Endodermal cell (in vitro differentiated cells): ENCODE results near the gene XXYLT1. TPM values are rescaled to one million over a fixed set of nuclear protein-coding genes. Genes with fewer than 3 reads are reported as not detected.
"Not testable (repeated sequence)": the region's sequence is repeated elsewhere in the genome, so short reads cannot be mapped to it uniquely, and the experiment has no call there.

Experiments used
- DNase-seq: peaks from one replicate; pipeline ENCODE4 v3.0.0-alpha.2; 2017
- H3K27ac ChIP-seq: 2 replicates; pipeline ENCODE4 v1.5.1; 2013; ENCODE audit warnings: mild to moderate bottlenecking, low read depth, low read length, moderate library complexity
- H3K27me3 ChIP-seq: 2 replicates; pipeline ENCODE4 v1.6.1; 2013; ENCODE audit warnings: mild to moderate bottlenecking, low read length, moderate library complexity; ENCODE audit not compliant: insufficient read depth, control insufficient read depth, poor library complexity, severe bottlenecking
- H3K36me3 ChIP-seq: 2 replicates; pipeline ENCODE4 v1.7.0; 2013; ENCODE audit warnings: mild to moderate bottlenecking, low read length, moderate library complexity; ENCODE audit not compliant: control insufficient read depth, insufficient read depth
- H3K4me1 ChIP-seq: one replicate; pipeline ENCODE4 v1.7.0; 2013; ENCODE audit warnings: low read length; ENCODE audit not compliant: control insufficient read depth, insufficient read depth
- H3K4me3 ChIP-seq: 2 replicates; pipeline ENCODE4 v1.5.1; 2013; ENCODE audit warnings: mild to moderate bottlenecking, low read length, moderate library complexity
- H3K9ac ChIP-seq: 2 replicates; pipeline ENCODE4 v1.6.1; 2013; ENCODE audit warnings: mild to moderate bottlenecking, low read length, moderate library complexity; ENCODE audit not compliant: poor library complexity, severe bottlenecking; ENCODE audit errors: extremely low read depth
- H3K9me3 ChIP-seq: 2 replicates; pipeline ENCODE4 v1.6.1; 2013; ENCODE audit warnings: mild to moderate bottlenecking, low read length, moderate library complexity; ENCODE audit not compliant: control insufficient read depth
- H3K27ac Mint-ChIP-seq: 2 replicates; pipeline ENCODE4 v1.8.0; 2020; ENCODE audit warnings: mixed read lengths
- H3K27me3 Mint-ChIP-seq: 2 replicates; pipeline ENCODE4 v1.8.0; 2021; ENCODE audit warnings: mild to moderate bottlenecking, mixed read lengths; ENCODE audit not compliant: insufficient read depth
- H3K36me3 Mint-ChIP-seq: 2 replicates; pipeline ENCODE4 v1.8.0; 2020; ENCODE audit warnings: low read depth, mixed read lengths
- H3K4me1 Mint-ChIP-seq: 2 replicates; pipeline ENCODE4 v1.8.0; 2020; ENCODE audit warnings: mixed read lengths
- H3K4me3 Mint-ChIP-seq: 2 replicates; pipeline ENCODE4 v1.8.0; 2020; ENCODE audit warnings: mild to moderate bottlenecking, moderate library complexity, mixed read lengths
- H3K9me3 Mint-ChIP-seq: 2 replicates; pipeline ENCODE4 v1.8.0; 2020; ENCODE audit warnings: mild to moderate bottlenecking, mixed read lengths
- WGBS, 2 experiments: methylation state at CpG; one replicate each; pipeline versions ENCODE4 v1.1.5 to v1.1.7; 2013; ENCODE audit warnings: missing lambda C conversion rate in 2 of 2, mixed read lengths in 1 of 2; ENCODE audit not compliant: insufficient coverage in 1 of 2, insufficient read length in 1 of 2; 5-methylcytosine and 5-hydroxymethylcytosine counted together
- total RNA-seq, 2 donors: library from RNA; stranded (reverse); fragmentation: NEBNext Ultra II Directional in 1 of 2; extraction: Animal tissue kit (Norgen Biotek cat#: 25700) in 1 of 2; gene quantifications; 2 replicates in 1 of 2; 3 replicates in 1 of 2; pipeline ENCODE4 v1.2.1, GENCODE V29; 2021
- TF ChIP-seq, protein P1 (sequence below): fragments of 200-600 bp; sonication (generic); conservative IDR thresholded peaks from 2 replicates; pipeline ENCODE4 v1.5.0; 2021; ENCODE audit warnings: antibody characterized with exemption, mild to moderate bottlenecking

The XXYLT1 gene
- total RNA-seq, 2 donors from 2014 or later: 35.5 to 38.3 TPM

DNA sequence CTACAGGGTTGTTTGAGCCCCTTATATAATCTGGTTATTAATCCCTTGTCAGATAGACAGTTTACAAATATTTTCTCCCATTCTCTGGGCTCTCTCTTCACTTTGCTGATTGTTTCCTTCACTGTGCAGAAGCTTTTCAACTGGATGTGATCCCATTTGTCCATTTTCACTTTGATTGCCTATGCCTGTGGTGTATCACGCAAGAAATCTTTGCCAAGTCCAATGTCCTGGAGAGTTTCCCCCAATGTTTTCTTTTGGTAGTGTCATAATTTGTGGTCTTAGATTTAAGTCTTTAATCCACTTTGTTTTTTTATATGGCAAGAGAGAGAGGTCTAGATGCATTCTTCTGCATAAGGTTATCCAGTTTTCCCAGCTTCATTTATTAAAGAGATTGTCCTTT is 40.7 kb downstream of the XXYLT1 start:
- peaks cover 31% of the 10 kb centered on the region for H3K36me3 Mint-ChIP-seq
- no peak overlapping the region for H3K4me3 Mint-ChIP-seq
- TF ChIP-seq, protein P1, sequence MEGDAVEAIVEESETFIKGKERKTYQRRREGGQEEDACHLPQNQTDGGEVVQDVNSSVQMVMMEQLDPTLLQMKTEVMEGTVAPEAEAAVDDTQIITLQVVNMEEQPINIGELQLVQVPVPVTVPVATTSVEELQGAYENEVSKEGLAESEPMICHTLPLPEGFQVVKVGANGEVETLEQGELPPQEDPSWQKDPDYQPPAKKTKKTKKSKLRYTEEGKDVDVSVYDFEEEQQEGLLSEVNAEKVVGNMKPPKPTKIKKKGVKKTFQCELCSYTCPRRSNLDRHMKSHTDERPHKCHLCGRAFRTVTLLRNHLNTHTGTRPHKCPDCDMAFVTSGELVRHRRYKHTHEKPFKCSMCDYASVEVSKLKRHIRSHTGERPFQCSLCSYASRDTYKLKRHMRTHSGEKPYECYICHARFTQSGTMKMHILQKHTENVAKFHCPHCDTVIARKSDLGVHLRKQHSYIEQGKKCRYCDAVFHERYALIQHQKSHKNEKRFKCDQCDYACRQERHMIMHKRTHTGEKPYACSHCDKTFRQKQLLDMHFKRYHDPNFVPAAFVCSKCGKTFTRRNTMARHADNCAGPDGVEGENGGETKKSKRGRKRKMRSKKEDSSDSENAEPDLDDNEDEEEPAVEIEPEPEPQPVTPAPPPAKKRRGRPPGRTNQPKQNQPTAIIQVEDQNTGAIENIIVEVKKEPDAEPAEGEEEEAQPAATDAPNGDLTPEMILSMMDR: no peak
- Histone ChIP-seq H3K9me3 (peaks cover 21% of the 10 kb centered on the region), H3K4me1 (no peaks in the 10 kb centered on the region), H3K9ac (no peak overlapping the region), H3K4me3 (no peak overlapping the region), H3K27ac (no peak overlapping the region), H3K27me3 (no peaks in the 10 kb centered on the region), H3K36me3 (peaks cover 12% of the 10 kb centered on the region)
- H3K27ac Mint-ChIP-seq: no peak overlapping the region
- 100% methylated on average over 1 of the region's 1 CpG; no CpG with 5 or more reads in 1 of the 2 experiments for WGBS, 2 experiments
- H3K4me1 Mint-ChIP-seq: no peaks in the 10 kb centered on the region
- H3K9me3 Mint-ChIP-seq: peaks cover 13% of the 10 kb centered on the region
- H3K27me3 Mint-ChIP-seq: no peaks in the 10 kb centered on the region
- DNase-seq: no peak

DNA sequence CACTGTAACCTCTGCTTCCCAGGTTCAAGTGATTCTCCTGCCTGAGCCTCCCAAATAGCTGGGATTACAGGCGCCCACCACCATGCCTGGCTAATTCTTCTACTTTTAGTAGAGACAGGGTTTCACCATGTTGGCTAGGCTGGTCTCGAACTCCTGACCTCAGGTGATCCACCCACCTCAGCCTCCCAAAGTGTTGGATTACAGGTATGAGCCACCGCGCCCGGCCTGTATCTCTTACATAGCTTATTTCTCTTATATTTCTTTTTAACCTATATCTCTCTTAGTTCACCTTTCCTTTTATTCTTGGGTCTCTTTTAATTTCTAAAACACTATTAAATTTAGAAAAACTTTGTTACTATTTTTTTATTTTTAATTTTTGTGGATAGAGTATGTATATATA is 42.1 kb downstream of the XXYLT1 start:
- H3K4me1 Mint-ChIP-seq, H3K9ac ChIP-seq, H3K27ac Mint-ChIP-seq, H3K4me3 ChIP-seq, H3K9me3 Mint-ChIP-seq, H3K4me3 Mint-ChIP-seq, H3K27me3 ChIP-seq, H3K27me3 Mint-ChIP-seq, DNase-seq, H3K27ac ChIP-seq, H3K4me1 ChIP-seq: not testable (repeated sequence)
- H3K9me3 ChIP-seq: peaks cover 17% of the 10 kb centered on the region
- peaks cover 15% of the 10 kb centered on the region for H3K36me3 ChIP-seq
- peaks cover 23% of the 10 kb centered on the region for H3K36me3 Mint-ChIP-seq
- 91 to 94% methylated on average over 5 of the region's 5 CpGs for WGBS, 2 experiments

DNA sequence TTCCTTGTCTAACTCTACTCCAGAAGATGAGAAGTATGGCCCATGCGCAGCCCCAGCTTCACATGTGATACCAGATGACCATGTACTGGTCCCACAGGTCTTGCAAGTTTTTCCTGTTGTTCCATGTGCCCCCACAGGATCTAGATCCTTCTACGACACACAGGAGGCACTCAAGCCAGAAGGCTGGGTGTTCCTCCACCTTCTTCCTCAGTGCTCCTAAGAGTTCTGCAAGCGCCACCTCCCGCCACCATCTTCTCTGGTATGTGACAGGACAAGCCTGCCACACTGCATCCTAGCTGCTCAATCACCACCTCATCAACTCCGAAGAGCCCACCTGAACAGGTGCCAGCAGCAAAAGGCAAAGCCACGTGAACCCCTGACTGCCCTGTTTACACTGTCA is 43.1 kb downstream of the XXYLT1 start:
- peaks cover 17% of the 10 kb centered on the region for H3K9me3 ChIP-seq
- peaks cover 1% of the 10 kb centered on the region for H3K4me1 Mint-ChIP-seq
- H3K27me3 Mint-ChIP-seq: no peaks in the 10 kb centered on the region
- peaks cover 19% of the 10 kb centered on the region for H3K36me3 ChIP-seq
- no peak overlapping the region for H3K27ac Mint-ChIP-seq
- TF ChIP-seq, protein P1: no peak
- H3K4me3 Mint-ChIP-seq: no peak overlapping the region
- H3K27me3 ChIP-seq: no peaks in the 10 kb centered on the region
- peaks cover 21% of the 10 kb centered on the region for H3K36me3 Mint-ChIP-seq
- no peak overlapping the region for H3K4me3 ChIP-seq
- peaks cover 7% of the 10 kb centered on the region for H3K9me3 Mint-ChIP-seq
- whole genome bisulfite sequencing, 2 experiments: 87 to 100% methylated on average over 4 to 6 of the region's 6 CpGs
- H3K9ac ChIP-seq: no peak overlapping the region
- H3K27ac ChIP-seq: no peak overlapping the region
- H3K4me1 ChIP-seq: no peaks in the 10 kb centered on the region
- DNase-seq: peak; percentile 39

DNA sequence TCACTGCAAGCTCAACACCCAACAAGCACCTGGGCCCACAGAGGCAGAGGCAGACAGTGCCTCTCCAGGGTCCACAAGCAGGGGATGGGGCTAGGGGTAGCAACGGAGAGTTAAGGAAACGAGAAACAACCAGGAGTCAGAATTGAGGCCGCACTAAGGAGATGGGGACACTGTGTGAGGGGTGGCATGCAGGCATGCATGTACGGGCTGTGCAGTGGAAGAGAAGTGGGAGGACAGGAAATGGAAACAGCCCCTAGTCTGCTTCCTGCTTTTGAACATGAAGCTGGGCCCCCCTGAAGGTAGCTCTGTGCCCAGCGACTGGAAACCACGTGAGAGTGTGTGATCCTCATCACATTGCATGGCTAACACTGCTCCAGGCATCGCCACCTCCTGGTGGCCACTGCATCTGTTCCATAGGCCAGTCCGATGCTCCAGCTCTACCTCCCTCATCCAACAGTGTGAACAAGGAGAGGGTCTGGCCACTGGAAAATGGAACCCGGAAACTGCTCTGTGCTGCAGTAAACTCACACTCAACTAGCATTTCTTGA is 44.0 kb downstream of the XXYLT1 start:
- DNase-seq: peak; percentile 75
- WGBS, 2 experiments: 78 to 81% methylated on average over 7 to 9 of the region's 9 CpGs
- peaks cover 7% of the 10 kb centered on the region for H3K9me3 Mint-ChIP-seq

More for the DNA sequence above, 44.0 kb downstream of the XXYLT1 start:
- Mint-ChIP-seq H3K27ac (peak overlapping the region; percentile 45), H3K4me3 (no peak overlapping the region), H3K27me3 (no peaks in the 10 kb centered on the region), H3K36me3 (peaks cover 20% of the 10 kb centered on the region), H3K4me1 (peaks cover 1% of the 10 kb centered on the region)
- TF ChIP-seq, protein P1: peak; percentile 73
- Histone ChIP-seq H3K36me3 (peaks cover 19% of the 10 kb centered on the region), H3K4me3 (no peak overlapping the region), H3K27ac (no peak overlapping the region), H3K9ac (no peak overlapping the region), H3K4me1 (no peaks in the 10 kb centered on the region), H3K27me3 (no peaks in the 10 kb centered on the region), H3K9me3 (peaks cover 12% of the 10 kb centered on the region)
